Stimulated activated CD8-positive, alpha-beta memory T cell treated with anti-CD3 and anti-CD28 coated beads, Interleukin-7, amount 100 ng/mL, for 48 hours (primary cell): ENCODE measurements around the gene CRHR2.
"Not testable (repeated sequence)": the region's sequence is repeated elsewhere in the genome, so short reads cannot be mapped to it uniquely, and the experiment has no call there.

ENCODE experiments used
- DNase-seq, 2 donors: peaks; one replicate each; pipeline ENCODE4 v3.0.0-alpha.2; 2020; ENCODE audit warnings: low read depth in 1 of 2; ENCODE audit errors: extremely low read depth in 1 of 2

CRHR2 gene

GRCh38 chr7:30682212-30683083 lies at the start of gene CRHR2:
Gene CRHR2, minus strand, starts transcription at chr7:30682456. Its CDS starts 176 bp downstream, at chr7:30682280.
- peak in 1 of 2 donors; percentile 16 for DNase-seq

- DNase-seq, result no peak
Observed at GRCh38 chr7:30731581-30731980, 49.3 kb upstream of the CRHR2 start.

GRCh38 chr7:30730996-30731395 lies 48.7 kb upstream of the CRHR2 start:
- no peak for DNase-seq

- no peak for DNase-seq
Observed at GRCh38 chr7:30730097-30730496, 47.8 kb upstream of the CRHR2 start.

GRCh38 chr7:30729642-30730041 lies 47.4 kb upstream of the CRHR2 start:
- DNase-seq, result no peak

GRCh38 chr7:30728591-30729100 lies 46.4 kb upstream of the CRHR2 start:
- no peak for DNase-seq

- DNase-seq, result no peak
Observed at GRCh38 chr7:30727061-30727945, 45.0 kb upstream of the CRHR2 start.

GRCh38 chr7:30726296-30727006 lies 44.2 kb upstream of the CRHR2 start:
- no peak for DNase-seq

- no peak for DNase-seq
Observed at GRCh38 chr7:30723776-30724175, 41.5 kb upstream of the CRHR2 start.

GRCh38 chr7:30722671-30723070 lies 40.4 kb upstream of the CRHR2 start:
- no peak for DNase-seq

- DNase-seq, result no peak
Observed at GRCh38 chr7:30722187-30722586, 39.9 kb upstream of the CRHR2 start.

- no peak for DNase-seq
Observed at GRCh38 chr7:30721211-30721610, 39.0 kb upstream of the CRHR2 start.

GRCh38 chr7:30719434-30719833 lies 37.2 kb upstream of the CRHR2 start:
- DNase-seq, result not testable (repeated sequence)

- no peak for DNase-seq
Observed at GRCh38 chr7:30717181-30717580, 34.9 kb upstream of the CRHR2 start.

GRCh38 chr7:30714129-30714528 lies 31.9 kb upstream of the CRHR2 start:
- DNase-seq, result no peak

- no peak for DNase-seq
Observed at GRCh38 chr7:30713392-30713791, 31.1 kb upstream of the CRHR2 start.

GRCh38 chr7:30710669-30711068 lies 28.4 kb upstream of the CRHR2 start:
- no peak for DNase-seq

- no peak for DNase-seq
Observed at GRCh38 chr7:30709549-30709948, 27.3 kb upstream of the CRHR2 start.

GRCh38 chr7:30708983-30709382 lies 26.7 kb upstream of the CRHR2 start:
- DNase-seq, result no peak

GRCh38 chr7:30708412-30708811 lies 26.2 kb upstream of the CRHR2 start:
- DNase-seq, result no peak
